Neutrophil (primary cell): ENCODE data around the gene PDPN.

Experiments
- H3K27ac ChIP-seq: fragments of 200-600 bp; sonication (generic); 2 replicates; pipeline ENCODE4 v1.5.1; 2016; ENCODE audit warnings: mild to moderate bottlenecking, moderate library complexity
- H3K27me3 ChIP-seq: fragments of 200-600 bp; sonication (generic); 2 replicates; pipeline ENCODE4 v1.6.0; 2016; ENCODE audit warnings: mild to moderate bottlenecking
- H3K36me3 ChIP-seq: fragments of 200-600 bp; sonication (generic); 2 replicates; pipeline ENCODE4 v1.5.1; 2017
- H3K4me1 ChIP-seq, 2 experiments: fragments of 200-600 bp in 1 of 2; sonication (generic) in 1 of 2; 1 replicate in 1 of 2; 2 replicates in 1 of 2; pipeline versions ENCODE4 v1.5.1 to v1.6.1; 2013 to 2016; ENCODE audit warnings: low read depth in 1 of 2, low read length in 1 of 2, mild to moderate bottlenecking in 1 of 2, moderate library complexity in 1 of 2; ENCODE audit not compliant: control insufficient read depth in 1 of 2, insufficient read depth in 1 of 2
- H3K4me3 ChIP-seq, 2 experiments: fragments of 200-600 bp in 1 of 2; sonication (generic) in 1 of 2; 1 replicate in 1 of 2; 2 replicates in 1 of 2; pipeline ENCODE4 v1.5.1; 2013 to 2016; ENCODE audit warnings: low read depth in 1 of 2, low read length in 1 of 2, mild to moderate bottlenecking in 1 of 2, moderate library complexity in 1 of 2
- H3K9me3 ChIP-seq: fragments of 200-600 bp; sonication (generic); 2 replicates; pipeline ENCODE4 v1.5.1; 2016
- TF ChIP-seq, protein P1 (sequence below): fragments of 200-600 bp; sonication (generic); IDR thresholded peaks from 2 replicates; pipeline ENCODE4 v1.5.1; 2016; ENCODE audit warnings: antibody characterized with exemption

The PDPN gene

DNA sequence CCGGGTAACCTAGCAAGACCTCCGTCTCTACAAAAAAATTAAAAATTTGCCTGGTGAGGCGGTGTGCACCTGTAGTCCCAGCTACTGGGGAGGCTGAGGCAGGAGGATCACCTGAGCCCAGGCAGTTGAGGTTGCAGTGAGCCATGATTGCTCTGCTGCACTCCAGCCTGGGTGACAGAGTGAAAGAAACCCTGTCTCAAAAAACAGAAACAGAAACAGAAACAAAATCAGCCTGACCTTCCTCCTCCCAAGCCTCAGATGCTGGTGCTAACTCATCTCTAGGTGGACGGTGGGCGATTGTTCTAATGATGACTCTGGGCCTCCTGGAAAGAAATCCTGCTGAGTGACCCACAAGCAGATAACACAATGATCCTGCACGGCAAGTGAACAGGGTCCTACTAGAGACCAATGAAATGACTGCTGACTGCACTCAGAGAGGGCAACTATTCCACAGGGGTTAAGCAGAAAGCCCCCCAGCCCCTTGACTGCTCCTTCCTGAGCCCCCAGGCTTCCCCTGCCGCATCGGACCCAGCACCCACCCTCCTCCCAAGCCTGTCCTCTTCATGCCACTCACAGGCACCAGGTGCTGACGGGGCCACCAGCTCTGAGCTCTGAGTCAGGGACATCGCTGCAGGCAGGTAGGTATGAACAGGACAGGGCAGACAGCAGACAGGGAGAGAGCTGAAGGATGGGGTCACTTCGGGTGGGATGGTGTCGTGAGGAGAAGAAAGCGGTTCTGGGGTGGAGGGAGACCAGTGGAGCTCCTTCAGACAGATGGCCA, 42.0 kb upstream of the PDPN start:
- Histone ChIP-seq H3K4me3 (no peak overlapping the region), H3K9me3 (no peaks in the 10 kb centered on the region), H3K4me1 (no peaks in the 10 kb centered on the region), H3K27ac (no peak overlapping the region), H3K36me3 (no peaks in the 10 kb centered on the region), H3K27me3 (no peaks in the 10 kb centered on the region)
- TF ChIP-seq, protein P1, sequence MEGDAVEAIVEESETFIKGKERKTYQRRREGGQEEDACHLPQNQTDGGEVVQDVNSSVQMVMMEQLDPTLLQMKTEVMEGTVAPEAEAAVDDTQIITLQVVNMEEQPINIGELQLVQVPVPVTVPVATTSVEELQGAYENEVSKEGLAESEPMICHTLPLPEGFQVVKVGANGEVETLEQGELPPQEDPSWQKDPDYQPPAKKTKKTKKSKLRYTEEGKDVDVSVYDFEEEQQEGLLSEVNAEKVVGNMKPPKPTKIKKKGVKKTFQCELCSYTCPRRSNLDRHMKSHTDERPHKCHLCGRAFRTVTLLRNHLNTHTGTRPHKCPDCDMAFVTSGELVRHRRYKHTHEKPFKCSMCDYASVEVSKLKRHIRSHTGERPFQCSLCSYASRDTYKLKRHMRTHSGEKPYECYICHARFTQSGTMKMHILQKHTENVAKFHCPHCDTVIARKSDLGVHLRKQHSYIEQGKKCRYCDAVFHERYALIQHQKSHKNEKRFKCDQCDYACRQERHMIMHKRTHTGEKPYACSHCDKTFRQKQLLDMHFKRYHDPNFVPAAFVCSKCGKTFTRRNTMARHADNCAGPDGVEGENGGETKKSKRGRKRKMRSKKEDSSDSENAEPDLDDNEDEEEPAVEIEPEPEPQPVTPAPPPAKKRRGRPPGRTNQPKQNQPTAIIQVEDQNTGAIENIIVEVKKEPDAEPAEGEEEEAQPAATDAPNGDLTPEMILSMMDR: no peak

DNA sequence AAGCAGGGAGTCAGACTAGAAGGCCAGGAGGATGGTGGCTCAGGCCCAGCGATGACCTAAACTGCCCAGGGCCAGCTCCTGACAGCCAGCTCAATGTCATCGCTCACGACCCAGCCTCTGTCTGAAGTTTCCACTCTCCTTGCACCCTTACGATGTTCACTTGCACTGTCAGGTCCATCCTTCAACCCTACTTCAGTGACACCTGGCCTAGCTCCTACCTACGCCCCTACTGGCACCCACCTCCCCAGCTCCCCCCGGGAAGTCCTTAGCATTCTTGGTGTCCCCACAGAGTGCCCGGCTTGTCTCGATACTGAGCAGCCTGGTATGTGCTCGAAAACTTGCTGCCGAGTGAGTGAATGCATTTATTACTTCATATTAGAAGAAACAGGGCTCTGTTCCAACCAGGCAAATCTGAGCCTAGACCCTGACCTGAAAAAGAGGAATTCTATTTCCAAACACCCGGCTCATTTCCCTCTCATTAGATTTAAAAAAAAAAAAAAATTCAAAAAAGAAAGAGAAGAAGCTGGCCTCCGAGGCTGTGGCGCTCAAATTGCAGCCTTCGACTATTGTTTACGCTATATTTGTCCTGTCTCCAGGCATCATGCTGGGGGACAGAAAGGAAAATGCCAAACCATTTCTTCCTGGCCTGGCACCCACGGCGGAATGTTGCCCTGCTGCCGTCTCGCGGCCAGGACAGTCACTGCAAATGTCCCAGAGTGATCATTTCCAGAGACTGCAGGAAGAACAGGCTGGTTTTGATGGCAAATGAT, 40.0 kb upstream of the PDPN start:
- H3K27ac ChIP-seq: no peak overlapping the region
- H3K36me3 ChIP-seq: no peaks in the 10 kb centered on the region
- H3K4me1 ChIP-seq: no peaks in the 10 kb centered on the region
- no peaks in the 10 kb centered on the region for H3K9me3 ChIP-seq
- H3K27me3 ChIP-seq: no peaks in the 10 kb centered on the region
- H3K4me3 ChIP-seq: no peak overlapping the region
- TF ChIP-seq, protein P1: no peak

DNA sequence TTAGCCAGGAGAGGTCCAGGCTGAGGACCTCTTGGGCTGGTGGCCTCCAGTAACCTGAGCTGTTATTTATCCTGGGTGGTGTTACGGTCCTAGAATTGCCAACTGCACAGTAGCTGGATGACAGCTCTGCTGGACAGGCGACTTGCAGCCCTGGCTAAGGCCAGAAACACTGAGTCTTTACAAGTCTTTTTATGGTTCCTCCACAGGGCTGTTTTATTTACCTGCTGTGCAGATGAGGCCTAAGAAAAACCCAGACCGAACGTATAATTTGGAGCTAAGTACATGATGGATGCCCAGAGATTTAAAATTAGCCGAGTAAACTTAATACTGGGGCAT, 39.4 kb upstream of the PDPN start:
- Histone ChIP-seq H3K4me3 (no peak overlapping the region), H3K27ac (no peak overlapping the region), H3K27me3 (no peaks in the 10 kb centered on the region), H3K36me3 (no peaks in the 10 kb centered on the region), H3K4me1 (no peaks in the 10 kb centered on the region), H3K9me3 (no peaks in the 10 kb centered on the region)
- TF ChIP-seq, protein P1: no peak

DNA sequence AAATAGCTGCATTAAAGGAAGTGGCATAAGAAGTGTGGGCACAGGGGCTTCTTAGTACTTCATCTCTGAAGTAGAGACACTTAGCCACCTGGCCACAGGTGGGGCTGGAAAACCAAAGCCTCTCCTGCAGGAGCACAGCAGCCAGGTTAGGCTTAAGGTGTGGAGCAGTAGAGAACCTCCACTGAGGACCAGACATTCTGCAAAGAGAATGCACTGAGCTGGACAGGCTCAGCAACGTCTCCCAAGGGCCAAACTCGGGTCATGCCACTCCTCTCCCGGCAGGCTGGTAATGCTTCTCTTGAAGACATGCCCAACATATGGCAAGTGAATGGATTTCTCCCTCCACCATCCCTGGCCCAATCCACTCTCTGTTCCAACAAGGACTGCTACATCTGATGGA, 36.8 kb upstream of the PDPN start:
- Histone ChIP-seq H3K4me1 (no peaks in the 10 kb centered on the region), H3K27ac (no peak overlapping the region), H3K36me3 (no peaks in the 10 kb centered on the region), H3K9me3 (no peaks in the 10 kb centered on the region), H3K4me3 (no peak overlapping the region), H3K27me3 (no peaks in the 10 kb centered on the region)
- TF ChIP-seq, protein P1: no peak

DNA sequence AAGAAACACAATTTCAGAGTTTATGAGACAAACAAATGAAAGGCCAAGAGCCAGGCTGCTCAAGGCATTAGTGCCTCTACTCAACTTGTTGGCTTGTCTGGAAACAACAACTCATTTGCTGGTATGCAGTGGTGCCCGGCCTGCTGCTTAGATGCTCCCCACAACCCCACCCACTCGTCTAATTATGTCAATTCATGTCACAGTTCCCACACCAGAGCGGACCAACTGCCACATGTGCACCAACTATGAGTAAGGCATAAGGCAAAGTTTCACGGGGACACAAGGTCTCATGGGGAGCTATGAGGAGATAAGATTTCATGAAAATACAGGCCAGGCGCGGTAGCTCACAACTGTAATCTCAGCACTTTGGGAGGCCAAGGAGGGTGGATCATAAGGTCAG, 35.4 kb upstream of the PDPN start:
- Histone ChIP-seq H3K36me3 (no peaks in the 10 kb centered on the region), H3K4me1 (no peaks in the 10 kb centered on the region), H3K9me3 (no peaks in the 10 kb centered on the region), H3K27me3 (no peaks in the 10 kb centered on the region), H3K27ac (no peak overlapping the region), H3K4me3 (no peak overlapping the region)
- TF ChIP-seq, protein P1: no peak
